ENCODE measurements around the gene TRPV5.

DNA sequence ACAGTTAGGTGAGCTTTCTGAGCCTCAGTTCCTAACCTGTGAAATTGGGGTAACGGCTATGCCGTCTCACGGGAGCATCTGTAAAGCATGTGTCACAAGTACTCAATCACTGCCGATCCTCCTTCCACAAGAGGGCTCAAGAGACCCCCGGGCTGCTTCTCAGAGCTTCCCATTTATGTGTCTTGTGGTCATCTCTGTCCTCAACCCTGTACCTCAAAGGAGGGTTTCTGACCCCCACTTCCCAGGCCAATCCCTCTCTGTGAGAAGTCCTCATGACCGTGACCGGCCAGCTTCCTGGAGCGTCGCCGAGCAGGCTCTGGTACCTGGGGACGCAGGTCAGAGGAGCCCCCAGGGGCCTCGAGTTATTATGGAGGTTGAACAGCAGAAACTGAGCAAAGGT, 510 bp upstream of the TRPV5 start:
- TF ChIP-seq, protein P1, sequence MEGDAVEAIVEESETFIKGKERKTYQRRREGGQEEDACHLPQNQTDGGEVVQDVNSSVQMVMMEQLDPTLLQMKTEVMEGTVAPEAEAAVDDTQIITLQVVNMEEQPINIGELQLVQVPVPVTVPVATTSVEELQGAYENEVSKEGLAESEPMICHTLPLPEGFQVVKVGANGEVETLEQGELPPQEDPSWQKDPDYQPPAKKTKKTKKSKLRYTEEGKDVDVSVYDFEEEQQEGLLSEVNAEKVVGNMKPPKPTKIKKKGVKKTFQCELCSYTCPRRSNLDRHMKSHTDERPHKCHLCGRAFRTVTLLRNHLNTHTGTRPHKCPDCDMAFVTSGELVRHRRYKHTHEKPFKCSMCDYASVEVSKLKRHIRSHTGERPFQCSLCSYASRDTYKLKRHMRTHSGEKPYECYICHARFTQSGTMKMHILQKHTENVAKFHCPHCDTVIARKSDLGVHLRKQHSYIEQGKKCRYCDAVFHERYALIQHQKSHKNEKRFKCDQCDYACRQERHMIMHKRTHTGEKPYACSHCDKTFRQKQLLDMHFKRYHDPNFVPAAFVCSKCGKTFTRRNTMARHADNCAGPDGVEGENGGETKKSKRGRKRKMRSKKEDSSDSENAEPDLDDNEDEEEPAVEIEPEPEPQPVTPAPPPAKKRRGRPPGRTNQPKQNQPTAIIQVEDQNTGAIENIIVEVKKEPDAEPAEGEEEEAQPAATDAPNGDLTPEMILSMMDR (IDR thresholded peaks at IDR 0.05 in 4 of 5, conservative IDR thresholded peaks at IDR 0.05 in 1 of 5) = no peak
- TF ChIP-seq POLR2A (IDR thresholded peaks at IDR 0.05) = no peak

Measured in gastrocnemius medialis (tissue), 4 donors.